ENCODE measurements around the gene RBM22. TPM values are rescaled to one million over a fixed set of nuclear protein-coding genes. Genes with fewer than 3 reads are reported as not detected.

The RBM22 gene
- total RNA-seq, 1 experiment from 2014 or later: 31.6 TPM

- DNase-seq (no peak), ATAC-seq (no peak)
- ChIA-PET POLR2A (ENCODE audit: unreplicated experiment) (interaction anchor here (0.8 kb wide), 1 partner anchor 10 kb away, joined by 4 read pairs; no protein-coding TSS in a partner anchor), CTCF (no interaction called here)
- Histone ChIP-seq H3K27me3 (ENCODE audit: low read length) (no peaks in the 10 kb centered on the region), H4K20me1 (ENCODE audit: low read length) (no peaks in the 10 kb centered on the region), H3K4me1 (ENCODE audit: insufficient read depth, low read length) (peaks cover 6% of the 10 kb centered on the region; the same call in 1 of the 2 replicates), H3K9me3 (ENCODE audit: low read length) (no peaks in the 10 kb centered on the region), H3K4me3 (ENCODE audit: low read length) (no peak overlapping the region), H3K9me2 (replicated peaks; ENCODE audit: low read length) (no peaks in the 10 kb centered on the region), H3K27ac (ENCODE audit: low read length) (no peak overlapping the region), H3K36me3 (ENCODE audit: low read depth, low read length) (peaks cover 9% of the 10 kb centered on the region; the same call in 1 of the 2 replicates), H3K9ac (ENCODE audit: low read length) (no peak overlapping the region), H3K79me2 (ENCODE audit: low read length) (no peaks in the 10 kb centered on the region), H3F3A (ENCODE audit: low read length, unreplicated experiment) (no peaks in the 10 kb centered on the region), H3K4me2 (ENCODE audit: low read length) (no peak overlapping the region), H2AFZ (ENCODE audit: low read length) (no peak overlapping the region)
- no TSS peak for BruUV-seq (replicated peaks)
- TF ChIP-seq EZH2 (IDR thresholded peaks at IDR 0.05; ENCODE audit: low read length, unreplicated experiment) (no peak), CTCF (conservative IDR thresholded peaks at IDR 0.05; ENCODE audit: low read depth, low read length) (no peak), EZH2phosphoT487 (IDR thresholded peaks at IDR 0.05; ENCODE audit: borderline replicate concordance, low read length) (no peak)
- intact Hi-C loops (cut with micrococcal nuclease): loop anchor here (10.0 kb wide), 1 partner anchor 193 kb away; the partner anchor contains the start of gene IRGM
Measured at GRCh38 chr5:150651924-150652671, 48.8 kb downstream of the RBM22 start.

GRCh38 chr5:150651382-150651781, 49.5 kb downstream of the RBM22 start:
- H3K36me3 ChIP-seq (ENCODE audit: low read depth, low read length): peaks cover 9% of the 10 kb centered on the region; the same call in 1 of the 2 replicates
- no peak for TF ChIP-seq EZH2phosphoT487 (IDR thresholded peaks at IDR 0.05; ENCODE audit: borderline replicate concordance, low read length)
- no peak for TF ChIP-seq EZH2 (IDR thresholded peaks at IDR 0.05; ENCODE audit: low read length, unreplicated experiment)
- TF ChIP-seq CTCF (conservative IDR thresholded peaks at IDR 0.05; ENCODE audit: low read depth, low read length): no peak
- no TSS peak for BruUV-seq (replicated peaks)
- no peak overlapping the region for H3K27ac ChIP-seq (ENCODE audit: low read length)
- no peak overlapping the region for H3K4me3 ChIP-seq (ENCODE audit: low read length)
- no peak overlapping the region for H3K9ac ChIP-seq (ENCODE audit: low read length)
- H3F3A ChIP-seq (ENCODE audit: low read length, unreplicated experiment): no peaks in the 10 kb centered on the region
- no peaks in the 10 kb centered on the region for H3K79me2 ChIP-seq (ENCODE audit: low read length)
- CTCF ChIA-PET: no interaction called here
- intact Hi-C loops (cut with micrococcal nuclease): loop anchor here (10.0 kb wide), 1 partner anchor 193 kb away; the partner anchor contains the start of gene IRGM
- H3K9me3 ChIP-seq (ENCODE audit: low read length): no peaks in the 10 kb centered on the region
- POLR2A ChIA-PET (ENCODE audit: unreplicated experiment): no interaction called here
- no peaks in the 10 kb centered on the region for H3K9me2 ChIP-seq (replicated peaks; ENCODE audit: low read length)
- H2AFZ ChIP-seq (ENCODE audit: low read length): no peak overlapping the region
- no peak; the same call in 1 of the 2 replicates for ATAC-seq
- no peaks in the 10 kb centered on the region for H3K27me3 ChIP-seq (ENCODE audit: low read length)
- H3K4me2 ChIP-seq (ENCODE audit: low read length): no peak overlapping the region
- peaks cover 6% of the 10 kb centered on the region; the same call in 1 of the 2 replicates for H3K4me1 ChIP-seq (ENCODE audit: insufficient read depth, low read length)
- no peaks in the 10 kb centered on the region for H4K20me1 ChIP-seq (ENCODE audit: low read length)
- no peak for DNase-seq

All from PC-3 (cell line).